BE2C (cell line): Measurements from ENCODE around the gene TMEM45A.

Experiments
- DNase-seq: peaks from one replicate; pipeline ENCODE4 v3.0.0-alpha.2; 2020
- H3K27me3 ChIP-seq: fragments of 250-450 bp; sonication (Bioruptor Pico); 2 replicates; pipeline ENCODE4 v1.5.1; 2020; ENCODE audit warnings: mild to moderate bottlenecking
- H3K36me3 ChIP-seq: fragments of 250-450 bp; sonication (Bioruptor Pico); 2 replicates; pipeline ENCODE4 v1.5.1; 2020; ENCODE audit warnings: mild to moderate bottlenecking
- H3K4me1 ChIP-seq: fragments of 250-450 bp; sonication (Bioruptor Pico); 2 replicates; pipeline ENCODE4 v1.5.1; 2020
- H3K4me3 ChIP-seq: 2 replicates; pipeline ENCODE4 v1.5.1; 2011; ENCODE audit warnings: low read depth, low read length
- H3K9me3 ChIP-seq: fragments of 250-450 bp; sonication (Bioruptor Pico); 2 replicates; pipeline ENCODE4 v1.5.1; 2020
- TF ChIP-seq, protein P1 (sequence below): IDR thresholded peaks from 2 replicates; pipeline ENCODE4 v1.5.1; 2012; ENCODE audit warnings: mild to moderate bottlenecking, low read depth, low read length

Gene TMEM45A

DNA sequence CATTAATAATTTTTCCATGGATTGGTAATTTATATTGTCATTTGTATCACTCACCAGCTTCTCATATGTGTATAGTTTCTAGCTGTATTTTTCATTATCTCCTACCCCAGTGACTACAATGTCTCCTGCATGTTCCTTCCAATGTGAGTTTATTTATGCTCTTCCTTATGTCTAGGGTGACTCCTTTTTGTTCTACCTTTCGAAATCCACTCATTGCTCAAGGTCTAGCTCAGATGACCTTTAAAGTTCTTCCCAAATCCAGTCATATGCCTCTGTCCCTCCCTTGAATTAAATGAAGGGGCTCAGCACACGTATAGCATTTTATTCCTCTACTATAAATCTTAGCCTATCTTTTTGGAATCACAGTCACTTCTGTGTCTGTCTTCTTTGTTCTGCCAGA is 53.0 kb downstream of the TMEM45A start:
- TF ChIP-seq, protein P1, sequence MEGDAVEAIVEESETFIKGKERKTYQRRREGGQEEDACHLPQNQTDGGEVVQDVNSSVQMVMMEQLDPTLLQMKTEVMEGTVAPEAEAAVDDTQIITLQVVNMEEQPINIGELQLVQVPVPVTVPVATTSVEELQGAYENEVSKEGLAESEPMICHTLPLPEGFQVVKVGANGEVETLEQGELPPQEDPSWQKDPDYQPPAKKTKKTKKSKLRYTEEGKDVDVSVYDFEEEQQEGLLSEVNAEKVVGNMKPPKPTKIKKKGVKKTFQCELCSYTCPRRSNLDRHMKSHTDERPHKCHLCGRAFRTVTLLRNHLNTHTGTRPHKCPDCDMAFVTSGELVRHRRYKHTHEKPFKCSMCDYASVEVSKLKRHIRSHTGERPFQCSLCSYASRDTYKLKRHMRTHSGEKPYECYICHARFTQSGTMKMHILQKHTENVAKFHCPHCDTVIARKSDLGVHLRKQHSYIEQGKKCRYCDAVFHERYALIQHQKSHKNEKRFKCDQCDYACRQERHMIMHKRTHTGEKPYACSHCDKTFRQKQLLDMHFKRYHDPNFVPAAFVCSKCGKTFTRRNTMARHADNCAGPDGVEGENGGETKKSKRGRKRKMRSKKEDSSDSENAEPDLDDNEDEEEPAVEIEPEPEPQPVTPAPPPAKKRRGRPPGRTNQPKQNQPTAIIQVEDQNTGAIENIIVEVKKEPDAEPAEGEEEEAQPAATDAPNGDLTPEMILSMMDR = no peak
- H3K4me1 ChIP-seq = no peaks in the 10 kb centered on the region
- H3K36me3 ChIP-seq = no peaks in the 10 kb centered on the region
- no peak overlapping the region for H3K4me3 ChIP-seq
- no peak for DNase-seq
- H3K9me3 ChIP-seq = no peaks in the 10 kb centered on the region
- no peaks in the 10 kb centered on the region for H3K27me3 ChIP-seq

DNA sequence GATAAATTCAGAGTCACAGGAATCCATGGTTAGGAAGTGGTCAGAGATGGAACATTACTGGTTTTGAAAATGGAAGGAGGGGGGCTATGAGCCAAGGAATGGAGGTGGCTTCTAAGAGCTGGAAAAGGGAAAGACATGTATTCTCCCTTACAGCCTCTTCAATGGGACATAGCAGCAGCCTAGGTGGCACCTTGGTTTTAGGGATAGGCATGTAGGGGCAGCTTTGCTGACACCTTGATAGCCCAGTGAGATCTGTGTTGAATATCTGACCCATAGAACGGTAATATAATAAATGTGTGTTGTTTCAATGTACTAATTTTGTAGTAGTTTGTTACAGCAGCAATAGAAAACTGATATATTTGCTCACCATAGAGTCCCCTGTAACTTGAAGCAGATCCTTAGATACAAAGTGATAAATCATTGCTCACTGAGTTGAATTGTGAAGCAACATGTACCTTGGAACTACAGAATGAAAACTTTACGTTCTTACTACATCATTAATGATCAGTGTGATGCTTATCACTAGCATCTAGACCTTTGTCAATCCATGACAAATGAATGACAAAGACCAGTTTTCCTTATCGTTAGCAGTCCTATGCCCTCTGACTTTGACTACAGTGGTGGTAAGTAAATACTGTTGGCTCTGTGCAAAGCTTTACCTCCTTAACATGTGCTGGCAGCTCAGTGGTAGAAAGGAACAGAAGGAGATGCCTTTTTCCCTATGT is 53.8 kb downstream of the TMEM45A start:
- no peaks in the 10 kb centered on the region for H3K4me1 ChIP-seq
- no peaks in the 10 kb centered on the region for H3K36me3 ChIP-seq
- TF ChIP-seq, protein P1 = no peak
- no peaks in the 10 kb centered on the region for H3K27me3 ChIP-seq
- no peak overlapping the region for H3K4me3 ChIP-seq
- DNase-seq = no peak
- H3K9me3 ChIP-seq = no peaks in the 10 kb centered on the region

DNA sequence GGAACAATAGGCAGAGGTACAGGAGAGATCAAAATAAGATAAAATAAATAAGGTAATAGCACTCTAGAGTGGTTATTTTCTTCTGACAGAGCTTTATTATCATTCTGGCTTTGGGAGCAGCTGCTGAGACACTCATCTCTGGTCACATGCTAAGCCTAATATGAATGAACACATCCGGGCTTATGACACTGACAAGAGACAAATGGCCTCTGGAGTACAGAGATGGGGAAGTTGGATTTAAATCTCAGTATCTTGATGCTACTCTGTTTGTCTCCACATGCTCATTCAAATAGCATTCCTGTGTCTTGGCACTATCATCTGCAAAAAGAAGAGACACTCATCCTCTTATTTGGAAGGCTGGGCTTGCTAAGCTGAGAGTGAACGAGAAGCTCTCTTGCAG is 55.6 kb downstream of the TMEM45A start:
- H3K4me1 ChIP-seq = no peaks in the 10 kb centered on the region
- no peaks in the 10 kb centered on the region for H3K9me3 ChIP-seq
- no peaks in the 10 kb centered on the region for H3K36me3 ChIP-seq
- H3K27me3 ChIP-seq = no peaks in the 10 kb centered on the region
- no peak overlapping the region for H3K4me3 ChIP-seq
- DNase-seq = no peak
- TF ChIP-seq, protein P1 = no peak

DNA sequence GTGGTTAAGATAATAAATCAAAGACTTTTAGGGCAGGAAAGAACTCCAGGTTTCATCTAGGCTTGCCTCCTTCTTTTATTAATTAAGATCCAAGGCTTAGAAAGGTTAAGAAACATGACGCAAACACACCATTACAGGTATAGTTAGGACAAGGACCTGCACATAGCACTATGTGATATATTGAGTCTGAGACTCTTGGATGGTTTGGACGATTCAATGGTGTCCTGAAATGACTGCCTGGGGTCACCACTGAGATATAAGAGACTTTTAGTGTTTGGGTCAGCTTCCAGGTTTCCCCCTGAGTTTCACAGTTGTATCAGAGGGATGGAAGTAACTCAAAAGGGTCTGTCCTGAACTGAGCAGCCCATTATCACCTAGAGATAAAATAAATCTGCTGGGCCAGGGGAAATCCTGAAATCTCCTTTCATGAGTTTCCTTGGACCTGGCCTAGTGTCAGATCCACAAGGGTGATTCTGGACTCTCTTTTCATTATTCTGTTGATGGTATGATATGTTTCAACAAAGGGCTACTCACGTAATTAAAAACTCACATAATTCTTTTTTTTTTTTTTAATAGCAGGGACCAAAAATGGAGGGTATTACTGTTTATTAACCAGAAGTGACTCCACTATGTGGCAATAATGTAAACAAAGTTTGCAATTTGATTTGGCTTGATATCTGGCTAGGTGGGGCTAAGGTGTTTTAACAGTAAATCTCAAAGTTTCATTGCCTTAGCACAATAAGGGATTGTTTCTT is 61.4 kb downstream of the TMEM45A start:
- no peaks in the 10 kb centered on the region for H3K4me1 ChIP-seq
- no peak overlapping the region for H3K4me3 ChIP-seq
- DNase-seq = no peak
- TF ChIP-seq, protein P1 = no peak
- H3K27me3 ChIP-seq = no peaks in the 10 kb centered on the region
- H3K36me3 ChIP-seq = no peaks in the 10 kb centered on the region
- H3K9me3 ChIP-seq = no peaks in the 10 kb centered on the region

DNA sequence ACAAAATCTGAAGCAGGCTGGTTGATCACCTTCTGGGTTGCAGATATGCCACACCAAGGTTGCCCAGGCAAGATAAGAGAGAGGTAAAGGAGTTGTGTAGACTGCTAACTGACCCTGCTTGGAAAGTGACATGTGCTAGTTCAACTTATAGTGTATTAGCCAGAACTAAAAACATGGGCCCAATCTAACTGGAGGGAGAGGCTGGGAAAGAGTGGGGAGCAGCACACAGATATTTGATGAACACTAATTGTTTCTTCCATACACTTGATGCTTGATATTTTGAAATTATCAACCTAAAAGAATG is 61.9 kb downstream of the TMEM45A start:
- H3K4me3 ChIP-seq = no peak overlapping the region
- no peaks in the 10 kb centered on the region for H3K36me3 ChIP-seq
- no peaks in the 10 kb centered on the region for H3K9me3 ChIP-seq
- no peak for DNase-seq
- TF ChIP-seq, protein P1 = no peak
- no peaks in the 10 kb centered on the region for H3K27me3 ChIP-seq
- H3K4me1 ChIP-seq = no peaks in the 10 kb centered on the region

DNA sequence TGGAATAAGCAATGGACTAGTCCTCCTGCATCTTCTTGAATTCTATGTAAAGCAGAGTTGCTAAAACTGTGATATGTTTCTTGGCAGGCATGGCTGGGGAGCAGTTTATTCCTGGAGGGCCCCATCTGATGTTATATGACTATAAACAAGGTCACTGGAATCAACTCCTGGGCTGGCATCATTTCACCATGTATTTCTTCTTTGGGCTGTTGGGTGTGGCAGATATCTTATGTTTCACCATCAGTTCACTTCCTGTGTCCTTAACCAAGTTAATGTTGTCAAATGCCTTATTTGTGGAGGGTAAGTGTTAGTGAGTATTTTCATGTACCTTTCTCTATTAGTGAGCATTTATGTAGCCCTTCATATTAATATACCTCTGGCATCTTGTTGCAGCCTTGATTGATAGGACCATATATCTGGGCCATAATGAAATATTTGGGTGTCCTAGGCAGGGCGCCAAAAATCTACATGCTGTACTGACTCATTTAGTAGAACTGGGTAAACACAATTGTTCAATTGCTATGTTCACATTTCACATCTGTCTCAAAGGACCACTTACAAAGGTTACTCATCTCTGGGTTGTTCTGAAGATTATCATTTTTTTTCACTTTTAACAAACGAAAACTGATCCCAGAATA is 64.4 kb downstream of the TMEM45A start:
- Histone ChIP-seq H3K27me3 (no peaks in the 10 kb centered on the region), H3K36me3 (no peaks in the 10 kb centered on the region), H3K4me1 (no peaks in the 10 kb centered on the region), H3K9me3 (no peaks in the 10 kb centered on the region), H3K4me3 (no peak overlapping the region)
- DNase-seq = no peak
- TF ChIP-seq, protein P1 = no peak
